Natural killer cell treated with Interleukin-12 subunit alpha and Interleukin-12 subunit beta and Interleukin-15 and Interleukin-18, amount 100 ng/mL, for 72 hours (primary cell): ENCODE measurements around the gene ACIN1. TPM values are rescaled to one million over a fixed set of nuclear protein-coding genes. Genes with fewer than 3 reads are reported as not detected.

ENCODE experiments used
- ATAC-seq, 2 donors: fragments of 150-1000 bp; cut with Tn5 transposase in 1 of 2; sonication (Bioruptor Pico), chemical (Tn5 transposase) in 1 of 2; 2 replicates each; pipeline ENCODE4 v1.10.0; 2021
- DNase-seq: peaks from one replicate; pipeline ENCODE4 v3.0.0; 2022; ENCODE audit warnings: low spot score
- H3K27ac Mint-ChIP-seq, 2 donors: 1 replicate in 1 of 2; 2 replicates in 1 of 2; pipeline ENCODE4 v1.8.0; 2022; ENCODE audit warnings: mixed read lengths in 2 of 2, mild to moderate bottlenecking in 1 of 2, moderate library complexity in 1 of 2
- H3K27me3 Mint-ChIP-seq, 2 donors: 1 replicate in 1 of 2; 2 replicates in 1 of 2; pipeline ENCODE4 v1.8.0; 2022; ENCODE audit warnings: mixed read lengths in 2 of 2
- H3K36me3 Mint-ChIP-seq: one replicate; pipeline ENCODE4 v1.8.0; 2022; ENCODE audit warnings: mixed read lengths
- H3K4me1 Mint-ChIP-seq, 2 donors: 1 replicate in 1 of 2; 2 replicates in 1 of 2; pipeline ENCODE4 v1.8.0; 2022; ENCODE audit warnings: low read depth in 2 of 2, mixed read lengths in 2 of 2, mild to moderate bottlenecking in 1 of 2
- H3K4me3 Mint-ChIP-seq: one replicate; pipeline ENCODE4 v1.8.0; 2022; ENCODE audit warnings: mixed read lengths
- H3K9me3 Mint-ChIP-seq: 2 replicates; pipeline ENCODE4 v1.8.0; 2022; ENCODE audit warnings: mixed read lengths
- total RNA-seq, 2 donors: library from RNA; stranded (reverse); gene quantifications; one replicate each; pipeline ENCODE4 v1.2.3, GENCODE V29; 2022

The ACIN1 gene
- total RNA-seq, 2 donors from 2014 or later = 186 to 250 TPM

- H3K9me3 Mint-ChIP-seq = no peaks in the 10 kb centered on the region
- DNase-seq (no peak), ATAC-seq (no peak)
- peaks cover 18% of the 10 kb centered on the region for H3K36me3 Mint-ChIP-seq
- H3K4me1 Mint-ChIP-seq = peaks cover 21 to 24% of the 10 kb centered on the region in 2 donors
- H3K27ac Mint-ChIP-seq = no peak overlapping the region
- peak overlapping the region; percentile 32 for H3K4me3 Mint-ChIP-seq
- peaks cover 4 to 7% of the 10 kb centered on the region in 2 donors for H3K27me3 Mint-ChIP-seq
Measured at GRCh38 chr14:23058654-23059504, 36.1 kb downstream of the ACIN1 start.

- no peaks in the 10 kb centered on the region for H3K9me3 Mint-ChIP-seq
- peaks cover 23 to 24% of the 10 kb centered on the region in 2 donors for H3K4me1 Mint-ChIP-seq
- no peak overlapping the region for H3K27ac Mint-ChIP-seq
- peak overlapping the region; percentile 62 for H3K4me3 Mint-ChIP-seq
- H3K27me3 Mint-ChIP-seq = peaks cover 4 to 7% of the 10 kb centered on the region in 2 donors
- ATAC-seq (peak; percentile 77 to 82), DNase-seq (peak; percentile 92)
- H3K36me3 Mint-ChIP-seq = peaks cover 12% of the 10 kb centered on the region
Measured at GRCh38 chr14:23057757-23058653, 36.9 kb downstream of the ACIN1 start.

DNA sequence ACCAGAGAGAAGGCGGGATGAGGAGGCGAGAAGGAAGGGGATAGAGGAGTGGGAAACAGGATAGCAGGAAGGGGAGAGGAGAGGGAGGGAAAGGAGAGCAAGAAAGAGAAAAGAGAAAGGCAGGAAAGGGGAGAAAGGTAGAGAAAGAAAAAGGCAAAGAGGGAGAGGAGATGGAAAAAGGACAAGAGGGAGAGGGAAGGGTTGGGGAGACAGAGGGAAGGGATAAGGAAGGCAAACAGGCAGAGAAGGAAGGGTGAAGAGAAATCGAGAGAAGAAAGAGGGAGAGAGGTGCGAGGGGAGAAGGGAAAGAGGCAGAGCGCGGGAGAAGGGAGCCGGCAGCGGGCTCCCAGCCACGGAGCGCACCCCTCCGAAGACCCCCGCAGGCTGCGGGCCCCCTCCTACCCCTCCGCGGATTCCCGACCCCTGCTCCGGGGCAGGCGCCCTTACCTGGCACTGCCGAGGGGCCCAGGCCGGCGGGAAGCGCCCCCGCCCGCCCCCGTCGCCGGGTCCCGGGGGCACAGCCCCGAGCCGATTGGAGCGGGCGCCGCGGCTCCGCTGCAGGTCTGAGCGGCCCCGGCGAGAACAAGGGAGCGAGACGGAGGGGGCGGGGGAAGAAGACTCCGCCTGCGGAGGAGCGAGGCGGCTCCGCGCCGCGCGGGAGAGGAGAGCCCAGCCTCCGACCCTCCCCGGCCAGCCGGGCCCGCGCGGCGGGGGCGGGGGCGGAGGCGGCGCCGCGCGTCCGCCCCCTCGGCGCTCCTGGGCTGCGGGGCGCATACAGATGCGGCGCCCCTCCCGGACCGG lies 37.8 kb downstream of the ACIN1 start, which contains the start of gene CDH24:
CDH24 (minus strand) TSS at position 565 of the 801 bp plus-strand sequence. CDS start 1,787 bp downstream, outside the sequence.
- DNase-seq = peak; percentile 83
- Mint-ChIP-seq H3K9me3 (no peaks in the 10 kb centered on the region), H3K4me1 (peaks cover 23 to 24% of the 10 kb centered on the region in 2 donors), H3K27ac (peak within 1 kb of the TSS; percentile 42 to 63), H3K27me3 (peaks cover 4 to 7% of the 10 kb centered on the region in 2 donors), H3K4me3 (peak within 1 kb of the TSS; percentile 88), H3K36me3 (peaks cover 6% of the 10 kb centered on the region)
- peak; percentile 87 to 88 for ATAC-seq

- peaks cover 23 to 24% of the 10 kb centered on the region in 2 donors for H3K4me1 Mint-ChIP-seq
- peak overlapping the region; percentile 42 to 63 for H3K27ac Mint-ChIP-seq
- H3K27me3 Mint-ChIP-seq = peaks cover 4 to 7% of the 10 kb centered on the region in 2 donors
Measured at GRCh38 chr14:23056145-23056955, 38.6 kb downstream of the ACIN1 start.

DNA sequence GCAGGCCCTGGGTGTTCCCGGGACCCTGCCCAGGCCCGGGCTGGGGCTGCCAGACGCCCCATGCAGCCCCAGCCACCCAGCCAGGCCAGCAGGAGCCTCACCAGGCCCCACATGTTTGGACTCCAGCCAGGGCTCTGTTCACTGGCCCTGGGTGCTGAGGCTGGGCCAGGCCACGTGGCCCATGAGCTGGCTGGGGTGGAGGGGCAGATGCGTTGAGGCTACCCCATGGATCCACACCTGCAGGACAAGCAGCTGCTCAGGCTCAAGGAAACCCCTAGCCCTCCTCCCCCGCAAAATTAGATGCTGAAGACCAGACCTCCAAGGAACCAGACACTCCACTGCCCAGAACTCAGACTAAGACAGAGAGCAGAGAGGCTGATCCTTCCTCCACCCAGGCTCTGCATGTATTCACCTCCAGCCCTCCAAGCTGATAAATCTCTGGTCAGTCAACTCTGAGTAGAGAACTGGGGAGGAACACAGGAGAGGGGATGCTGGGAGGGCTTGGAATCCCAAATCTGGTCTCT lies 39.3 kb downstream of the ACIN1 start:
- peak overlapping the region; percentile 88 for H3K4me3 Mint-ChIP-seq
- H3K36me3 Mint-ChIP-seq = peaks cover 6% of the 10 kb centered on the region
- peaks cover 23 to 24% of the 10 kb centered on the region in 2 donors for H3K4me1 Mint-ChIP-seq
- peaks cover 4 to 7% of the 10 kb centered on the region in 2 donors for H3K27me3 Mint-ChIP-seq
- DNase-seq = no peak
- H3K27ac Mint-ChIP-seq = peak overlapping the region in 1 of 2 donors; percentile 63
- no peak for ATAC-seq
- H3K9me3 Mint-ChIP-seq = no peaks in the 10 kb centered on the region

More at GRCh38 chr14:23056145-23056955, 38.6 kb downstream of the ACIN1 start:
- Mint-ChIP-seq H3K36me3 (peaks cover 6% of the 10 kb centered on the region), H3K4me3 (peak overlapping the region; percentile 88), H3K9me3 (no peaks in the 10 kb centered on the region)
- peak; percentile 81 for DNase-seq
- peak; percentile 68 to 80 for ATAC-seq

DNA sequence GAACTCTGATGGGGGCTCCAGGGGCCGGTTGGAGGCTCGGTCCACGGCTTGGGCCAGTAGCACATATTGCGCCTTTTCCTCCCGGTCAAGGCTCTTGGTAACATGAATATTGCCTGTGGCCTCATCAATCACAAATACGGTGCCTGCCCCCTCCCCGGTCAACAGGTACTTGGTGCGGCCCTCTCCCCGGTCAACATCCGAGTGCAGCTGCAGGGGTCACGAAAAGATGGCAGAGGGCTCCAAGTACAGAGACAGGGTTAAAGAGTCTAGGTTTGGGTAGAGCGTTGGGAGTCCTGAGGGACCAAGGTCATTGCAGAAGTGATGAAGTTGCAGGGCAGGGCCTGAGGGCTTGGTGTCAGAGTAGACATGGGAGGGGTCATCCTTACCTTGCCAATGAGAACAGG lies 39.8 kb downstream of the ACIN1 start:
- Mint-ChIP-seq H3K9me3 (no peaks in the 10 kb centered on the region), H3K27me3 (peaks cover 4 to 7% of the 10 kb centered on the region in 2 donors), H3K4me1 (peaks cover 23 to 24% of the 10 kb centered on the region in 2 donors), H3K4me3 (no peak overlapping the region), H3K27ac (no peak overlapping the region), H3K36me3 (peaks cover 6% of the 10 kb centered on the region)
- DNase-seq = no peak
- ATAC-seq = no peak

GRCh38 chr14:23054000-23054811 lies 40.7 kb downstream of the ACIN1 start:
- H3K36me3 Mint-ChIP-seq = peaks cover 3% of the 10 kb centered on the region

GRCh38 chr14:23053426-23053825 lies 41.5 kb downstream of the ACIN1 start:
- Mint-ChIP-seq H3K9me3 (no peaks in the 10 kb centered on the region), H3K4me1 (peaks cover 19 to 23% of the 10 kb centered on the region in 2 donors), H3K27me3 (peaks cover 4 to 7% of the 10 kb centered on the region in 2 donors), H3K36me3 (no peaks in the 10 kb centered on the region), H3K27ac (no peak overlapping the region), H3K4me3 (no peak overlapping the region)
- DNase-seq (no peak), ATAC-seq (no peak)

More at GRCh38 chr14:23054000-23054811, 40.7 kb downstream of the ACIN1 start:
- Mint-ChIP-seq H3K27me3 (peaks cover 4 to 7% of the 10 kb centered on the region in 2 donors), H3K4me3 (no peak overlapping the region), H3K27ac (peak overlapping the region in 1 of 2 donors; percentile 23), H3K9me3 (no peaks in the 10 kb centered on the region), H3K4me1 (peaks cover 21 to 23% of the 10 kb centered on the region in 2 donors)
- no peak for DNase-seq
- no peak for ATAC-seq

- Mint-ChIP-seq H3K4me3 (no peak overlapping the region), H3K27me3 (peaks cover 4 to 7% of the 10 kb centered on the region in 2 donors), H3K9me3 (no peaks in the 10 kb centered on the region), H3K36me3 (no peaks in the 10 kb centered on the region), H3K27ac (no peak overlapping the region), H3K4me1 (peaks cover 15 to 18% of the 10 kb centered on the region in 2 donors)
- DNase-seq (no peak), ATAC-seq (no peak)
Measured at GRCh38 chr14:23052671-23053070, 42.3 kb downstream of the ACIN1 start.

- H3K36me3 Mint-ChIP-seq = no peaks in the 10 kb centered on the region
- peaks cover 15 to 18% of the 10 kb centered on the region in 2 donors for H3K4me1 Mint-ChIP-seq
- H3K4me3 Mint-ChIP-seq = no peak overlapping the region
- H3K27ac Mint-ChIP-seq = no peak overlapping the region
- H3K27me3 Mint-ChIP-seq = peaks cover 7 to 9% of the 10 kb centered on the region in 2 donors
- H3K9me3 Mint-ChIP-seq = no peaks in the 10 kb centered on the region
- ATAC-seq = no peak
- no peak for DNase-seq
Measured at GRCh38 chr14:23052182-23052623, 42.7 kb downstream of the ACIN1 start.
